ENCODE measurements around the gene PCDHGA12. TPM values are rescaled to one million over a fixed set of nuclear protein-coding genes. Genes with fewer than 3 reads are reported as not detected.

Gene PCDHGA12
- total and polyA plus RNA-seq, 2 experiments from 2014 or later, result 0.66 to 0.70 TPM

DNA sequence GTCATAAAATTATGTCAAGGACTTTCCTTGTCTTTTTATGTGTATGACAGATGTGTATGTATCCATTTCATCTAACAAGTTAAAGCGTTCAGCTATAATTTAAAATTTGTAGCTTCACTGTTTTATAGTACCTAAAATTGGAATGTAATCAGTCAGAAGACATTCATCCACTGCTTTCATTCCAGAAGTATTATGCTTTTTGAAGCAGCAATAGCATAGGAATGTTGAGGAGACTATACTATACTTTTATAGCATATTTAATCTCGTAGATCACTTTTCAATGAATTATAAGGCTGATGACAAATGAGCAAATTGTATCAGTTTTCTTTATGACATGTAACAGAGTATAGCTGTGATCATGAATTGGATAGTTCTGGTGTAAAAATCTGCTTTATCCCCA, 6.9 kb downstream of the PCDHGA12 start:
- no peaks in the 10 kb centered on the region for H4K20me1 ChIP-seq (ENCODE audit: insufficient read depth, poor library complexity, severe bottlenecking)
- WGBS (ENCODE audit: low lambda C conversion rate, missing lambda C conversion rate), result 98% methylated on average over 2 of the region's 2 CpGs
- H3K9me3 ChIP-seq (ENCODE audit: low read depth), result peaks cover 14% of the 10 kb centered on the region
- H3K36me3 ChIP-seq (replicated peaks; ENCODE audit: insufficient read depth, low read depth), result no peaks in the 10 kb centered on the region
- DNase-seq (ENCODE audit: low spot score), result no peak
- H3K4me1 ChIP-seq (ENCODE audit: insufficient read depth), result no peaks in the 10 kb centered on the region
- H3K79me2 ChIP-seq, result peaks cover 6% of the 10 kb centered on the region
- TF ChIP-seq EZH2phosphoT487 (IDR thresholded peaks at IDR 0.05; ENCODE audit: low read depth, severe bottlenecking, unreplicated experiment) (no peak), CTCF (IDR thresholded peaks at IDR 0.05; ENCODE audit: poor library complexity) (no peak), EZH2 (IDR thresholded peaks at IDR 0.05; ENCODE audit: borderline replicate concordance) (no peak)
- no peak overlapping the region for H2AFZ ChIP-seq
- H3K4me3 ChIP-seq, result no peak overlapping the region
- H3K27ac ChIP-seq, result no peak overlapping the region
- no peaks in the 10 kb centered on the region for H3K27me3 ChIP-seq
- H3K4me2 ChIP-seq, result no peak overlapping the region
- no peaks in the 10 kb centered on the region for H3K9me2 ChIP-seq (replicated peaks; ENCODE audit: insufficient read depth)

GRCh38 chr5:141439411-141440141, 9.3 kb downstream of the PCDHGA12 start:
- H2AFZ ChIP-seq, result no peak overlapping the region
- H3K4me3 ChIP-seq, result no peak overlapping the region
- WGBS (ENCODE audit: low lambda C conversion rate, missing lambda C conversion rate), result 91% methylated on average over 10 of the region's 10 CpGs
- H3K36me3 ChIP-seq (replicated peaks; ENCODE audit: insufficient read depth, low read depth), result no peaks in the 10 kb centered on the region
- no peaks in the 10 kb centered on the region for H3K4me1 ChIP-seq (ENCODE audit: insufficient read depth)
- TF ChIP-seq EZH2phosphoT487 (IDR thresholded peaks at IDR 0.05; ENCODE audit: low read depth, severe bottlenecking, unreplicated experiment) (no peak), CTCF (IDR thresholded peaks at IDR 0.05; ENCODE audit: poor library complexity) (no peak), EZH2 (IDR thresholded peaks at IDR 0.05; ENCODE audit: borderline replicate concordance) (no peak)
- no peak overlapping the region for H3K27ac ChIP-seq
- H4K20me1 ChIP-seq (ENCODE audit: insufficient read depth, poor library complexity, severe bottlenecking), result no peaks in the 10 kb centered on the region
- peaks cover 7% of the 10 kb centered on the region for H3K9me3 ChIP-seq (ENCODE audit: low read depth)
- no peak for DNase-seq (ENCODE audit: low spot score)
- H3K9me2 ChIP-seq (replicated peaks; ENCODE audit: insufficient read depth), result no peaks in the 10 kb centered on the region
- peaks cover 3% of the 10 kb centered on the region for H3K79me2 ChIP-seq
- H3K27me3 ChIP-seq, result no peaks in the 10 kb centered on the region
- H3K4me2 ChIP-seq, result no peak overlapping the region

- TF ChIP-seq CTCF (IDR thresholded peaks at IDR 0.05; ENCODE audit: poor library complexity) (no peak), EZH2phosphoT487 (IDR thresholded peaks at IDR 0.05; ENCODE audit: low read depth, severe bottlenecking, unreplicated experiment) (no peak), EZH2 (IDR thresholded peaks at IDR 0.05; ENCODE audit: borderline replicate concordance) (no peak)
- no peaks in the 10 kb centered on the region for H3K27me3 ChIP-seq
- peaks cover 7% of the 10 kb centered on the region for H3K9me3 ChIP-seq (ENCODE audit: low read depth)
Observed at GRCh38 chr5:141440341-141440740, 10.0 kb downstream of the PCDHGA12 start.

More at GRCh38 chr5:141440341-141440740, 10.0 kb downstream of the PCDHGA12 start:
- WGBS (ENCODE audit: low lambda C conversion rate, missing lambda C conversion rate), result 100% methylated on average over 9 of the region's 9 CpGs
- Histone ChIP-seq H4K20me1 (ENCODE audit: insufficient read depth, poor library complexity, severe bottlenecking) (no peaks in the 10 kb centered on the region), H3K4me3 (no peak overlapping the region), H3K79me2 (peaks cover 6% of the 10 kb centered on the region), H3K36me3 (replicated peaks; ENCODE audit: insufficient read depth, low read depth) (no peaks in the 10 kb centered on the region), H3K4me2 (no peak overlapping the region), H3K27ac (no peak overlapping the region), H3K4me1 (ENCODE audit: insufficient read depth) (no peaks in the 10 kb centered on the region), H2AFZ (no peak overlapping the region), H3K9me2 (replicated peaks; ENCODE audit: insufficient read depth) (no peaks in the 10 kb centered on the region)
- DNase-seq (ENCODE audit: low spot score), result no peak
